ENCODE data around the gene TMEM91. TPM values are rescaled to one million over a fixed set of nuclear protein-coding genes. Genes with fewer than 3 reads are reported as not detected.
A peak's percentile ranks its signal among the peaks of the same experiment; 100 is the strongest.

Gene TMEM91
- total and polyA plus RNA-seq, 9 of the 15 experiments (the other 6 are each of a cell fraction or from before 2014, with no cell fraction given): 1.2 to 5.2 (median 2.7) TPM

DNA sequence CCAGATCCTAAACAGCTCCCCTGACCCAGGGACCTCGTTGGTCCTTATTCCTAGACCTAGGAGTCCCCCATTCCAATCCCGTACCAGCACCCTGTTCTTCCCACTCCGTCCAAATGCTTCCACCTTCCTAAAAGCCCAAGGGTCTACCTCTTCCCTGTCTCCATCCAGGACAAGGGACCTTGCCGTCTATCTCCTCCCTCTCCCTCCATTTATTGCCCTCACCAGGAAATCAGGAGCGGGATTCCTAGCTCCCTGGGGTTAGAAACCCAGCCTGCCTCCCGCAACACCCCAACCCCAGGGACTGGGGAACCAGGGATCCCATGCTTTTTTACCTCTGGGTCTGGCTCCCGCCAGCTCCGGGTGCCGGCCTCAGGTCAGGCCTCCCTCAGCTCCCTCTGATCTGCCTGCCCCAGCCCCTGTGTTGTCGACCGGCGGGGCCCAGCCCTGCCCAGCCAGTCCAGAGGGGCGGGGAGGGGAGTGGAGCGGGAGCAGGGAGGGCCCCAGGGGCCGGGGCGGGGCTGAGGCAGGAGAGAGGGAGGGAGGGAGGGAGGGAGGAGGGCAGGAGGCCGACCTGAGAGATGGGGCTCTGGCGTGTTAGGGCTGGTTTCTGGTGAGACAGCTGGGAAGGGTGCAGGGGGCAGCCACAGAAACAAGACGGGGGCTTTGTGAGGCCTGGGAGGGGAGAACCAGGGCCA, 50.8 kb downstream of the TMEM91 start, which contains the start of gene B3GNT8 (continued):
- TF ChIP-seq, protein P1, sequence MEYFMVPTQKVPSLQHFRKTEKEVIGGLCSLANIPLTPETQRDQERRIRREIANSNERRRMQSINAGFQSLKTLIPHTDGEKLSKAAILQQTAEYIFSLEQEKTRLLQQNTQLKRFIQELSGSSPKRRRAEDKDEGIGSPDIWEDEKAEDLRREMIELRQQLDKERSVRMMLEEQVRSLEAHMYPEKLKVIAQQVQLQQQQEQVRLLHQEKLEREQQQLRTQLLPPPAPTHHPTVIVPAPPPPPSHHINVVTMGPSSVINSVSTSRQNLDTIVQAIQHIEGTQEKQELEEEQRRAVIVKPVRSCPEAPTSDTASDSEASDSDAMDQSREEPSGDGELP (CRISPR knock-in tag; IDR thresholded peaks at IDR 0.05; ENCODE audit: borderline replicate concordance): peak; percentile 62; the same call in 1 of the 2 replicates
- TF ChIP-seq RNF2 (IDR thresholded peaks at IDR 0.05) (no peak), ZNF699 (CRISPR knock-in tag; IDR thresholded peaks at IDR 0.05; ENCODE audit: insufficient replicate concordance) (no peak), MXI1 (IDR thresholded peaks at IDR 0.05; ENCODE audit: low read depth, low read length) (no peak), ATF1 (CRISPR knock-in tag; IDR thresholded peaks at IDR 0.05) (no peak), ATF1 (tag; IDR thresholded peaks at IDR 0.05) (no peak), NFXL1 (CRISPR knock-in tag; IDR thresholded peaks at IDR 0.05) (0 out of 2 replicates have a peak, but pooled peaks have one; percentile 35), SMARCC2 (IDR thresholded peaks at IDR 0.05; ENCODE audit: low read depth) (no peak), HOXB6 (CRISPR knock-in tag; IDR thresholded peaks at IDR 0.05; ENCODE audit: borderline replicate concordance) (no peak), ZBTB7A (IDR thresholded peaks at IDR 0.05; ENCODE audit: borderline replicate concordance, control insufficient read depth, low read depth, low read length) (peak; percentile 74; the same call in 1 of the 2 replicates), CBFA2T3 (IDR thresholded peaks at IDR 0.05) (no peak), SAFB2 (IDR thresholded peaks at IDR 0.05; ENCODE audit: borderline replicate concordance, low read depth, low read length, severe bottlenecking) (no peak)
- TF ChIP-seq, protein P2, sequence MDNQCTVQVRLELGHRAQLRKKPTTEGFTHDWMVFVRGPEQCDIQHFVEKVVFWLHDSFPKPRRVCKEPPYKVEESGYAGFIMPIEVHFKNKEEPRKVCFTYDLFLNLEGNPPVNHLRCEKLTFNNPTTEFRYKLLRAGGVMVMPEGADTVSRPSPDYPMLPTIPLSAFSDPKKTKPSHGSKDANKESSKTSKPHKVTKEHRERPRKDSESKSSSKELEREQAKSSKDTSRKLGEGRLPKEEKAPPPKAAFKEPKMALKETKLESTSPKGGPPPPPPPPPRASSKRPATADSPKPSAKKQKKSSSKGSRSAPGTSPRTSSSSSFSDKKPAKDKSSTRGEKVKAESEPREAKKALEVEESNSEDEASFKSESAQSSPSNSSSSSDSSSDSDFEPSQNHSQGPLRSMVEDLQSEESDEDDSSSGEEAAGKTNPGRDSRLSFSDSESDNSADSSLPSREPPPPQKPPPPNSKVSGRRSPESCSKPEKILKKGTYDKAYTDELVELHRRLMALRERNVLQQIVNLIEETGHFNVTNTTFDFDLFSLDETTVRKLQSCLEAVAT (IDR thresholded peaks at IDR 0.05): no peak
- TF ChIP-seq, protein P3, sequence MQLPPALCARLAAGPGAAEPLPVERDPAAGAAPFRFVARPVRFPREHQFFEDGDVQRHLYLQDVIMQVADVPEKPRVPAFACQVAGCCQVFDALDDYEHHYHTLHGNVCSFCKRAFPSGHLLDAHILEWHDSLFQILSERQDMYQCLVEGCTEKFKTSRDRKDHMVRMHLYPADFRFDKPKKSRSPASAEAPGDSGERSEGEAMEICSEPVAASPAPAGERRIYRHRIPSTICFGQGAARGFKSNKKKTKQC (CRISPR knock-in tag; IDR thresholded peaks at IDR 0.05): no peak
- TF ChIP-seq, protein P4, sequence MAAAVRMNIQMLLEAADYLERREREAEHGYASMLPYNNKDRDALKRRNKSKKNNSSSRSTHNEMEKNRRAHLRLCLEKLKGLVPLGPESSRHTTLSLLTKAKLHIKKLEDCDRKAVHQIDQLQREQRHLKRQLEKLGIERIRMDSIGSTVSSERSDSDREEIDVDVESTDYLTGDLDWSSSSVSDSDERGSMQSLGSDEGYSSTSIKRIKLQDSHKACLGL (CRISPR knock-in tag; IDR thresholded peaks at IDR 0.05; ENCODE audit: borderline replicate concordance, poor library complexity, severe bottlenecking): no peak
- TF ChIP-seq, protein P5, sequence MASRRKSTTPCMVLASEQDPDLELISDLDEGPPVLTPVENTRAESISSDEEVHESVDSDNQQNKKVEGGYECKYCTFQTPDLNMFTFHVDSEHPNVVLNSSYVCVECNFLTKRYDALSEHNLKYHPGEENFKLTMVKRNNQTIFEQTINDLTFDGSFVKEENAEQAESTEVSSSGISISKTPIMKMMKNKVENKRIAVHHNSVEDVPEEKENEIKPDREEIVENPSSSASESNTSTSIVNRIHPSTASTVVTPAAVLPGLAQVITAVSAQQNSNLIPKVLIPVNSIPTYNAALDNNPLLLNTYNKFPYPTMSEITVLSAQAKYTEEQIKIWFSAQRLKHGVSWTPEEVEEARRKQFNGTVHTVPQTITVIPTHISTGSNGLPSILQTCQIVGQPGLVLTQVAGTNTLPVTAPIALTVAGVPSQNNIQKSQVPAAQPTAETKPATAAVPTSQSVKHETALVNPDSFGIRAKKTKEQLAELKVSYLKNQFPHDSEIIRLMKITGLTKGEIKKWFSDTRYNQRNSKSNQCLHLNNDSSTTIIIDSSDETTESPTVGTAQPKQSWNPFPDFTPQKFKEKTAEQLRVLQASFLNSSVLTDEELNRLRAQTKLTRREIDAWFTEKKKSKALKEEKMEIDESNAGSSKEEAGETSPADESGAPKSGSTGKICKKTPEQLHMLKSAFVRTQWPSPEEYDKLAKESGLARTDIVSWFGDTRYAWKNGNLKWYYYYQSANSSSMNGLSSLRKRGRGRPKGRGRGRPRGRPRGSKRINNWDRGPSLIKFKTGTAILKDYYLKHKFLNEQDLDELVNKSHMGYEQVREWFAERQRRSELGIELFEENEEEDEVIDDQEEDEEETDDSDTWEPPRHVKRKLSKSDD (conservative IDR thresholded peaks at IDR 0.05; ENCODE audit: low read length): no peak
- TF ChIP-seq, protein P6, sequence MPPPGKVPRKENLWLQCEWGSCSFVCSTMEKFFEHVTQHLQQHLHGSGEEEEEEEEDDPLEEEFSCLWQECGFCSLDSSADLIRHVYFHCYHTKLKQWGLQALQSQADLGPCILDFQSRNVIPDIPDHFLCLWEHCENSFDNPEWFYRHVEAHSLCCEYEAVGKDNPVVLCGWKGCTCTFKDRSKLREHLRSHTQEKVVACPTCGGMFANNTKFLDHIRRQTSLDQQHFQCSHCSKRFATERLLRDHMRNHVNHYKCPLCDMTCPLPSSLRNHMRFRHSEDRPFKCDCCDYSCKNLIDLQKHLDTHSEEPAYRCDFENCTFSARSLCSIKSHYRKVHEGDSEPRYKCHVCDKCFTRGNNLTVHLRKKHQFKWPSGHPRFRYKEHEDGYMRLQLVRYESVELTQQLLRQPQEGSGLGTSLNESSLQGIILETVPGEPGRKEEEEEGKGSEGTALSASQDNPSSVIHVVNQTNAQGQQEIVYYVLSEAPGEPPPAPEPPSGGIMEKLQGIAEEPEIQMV (tag; conservative IDR thresholded peaks at IDR 0.05; ENCODE audit: low read depth): no peak

All from K562 (cell line).